GM12878 (cell line): Measurements from ENCODE around the gene AMPD3. TPM values are rescaled to one million over a fixed set of nuclear protein-coding genes. Genes with fewer than 3 reads are reported as not detected.

Source experiments
- ATAC-seq: fragments of 200-7000 bp; cut with Tn5 transposase; 3 replicates; pipeline ENCODE4 v1.9.1; 2020; ENCODE audit warnings: mild to moderate bottlenecking, moderate library complexity
- BruUV-seq: library from RNA; stranded (reverse); fragments of 400-500 nt; replicated peaks from 2 replicates; lab custom pipeline; 2021; lab: Mats Ljungman, UMichigan
- CTCF ChIA-PET: fragments of 300-600 bp; sonication (Branson Sonifier 250); formaldehyde crosslinking; extraction: SDS; loops from one replicate; lab custom pipeline; 2021; ENCODE audit warnings: inconsistent platforms; lab: Yijun Ruan, JAX
- POLR2A ChIA-PET: fragments of 350-600 bp; formaldehyde crosslinking; extraction: SDS; loops from one replicate; lab custom pipeline; 2021; ENCODE audit warnings: inconsistent platforms; lab: Charles Lee
- RAD21 ChIA-PET: fragments of 300-600 bp; sonication (Branson Sonifier 250); formaldehyde crosslinking; loops from one replicate; lab custom pipeline; 2023; ENCODE audit warnings: antibody characterized with exemption; ENCODE audit not compliant: unreplicated experiment; lab: Charles Lee
- SMC1A ChIA-PET: fragments of 300-600 bp; sonication (Branson Sonifier 250); formaldehyde crosslinking; loops from one replicate; lab custom pipeline; 2023; ENCODE audit not compliant: unreplicated experiment, uncharacterized antibody; lab: Charles Lee
- DNase-seq: peaks from one replicate; pipeline ENCODE4 v3.0.0-alpha.2; 2011; ENCODE audit warnings: low read depth, low spot score
- FAIRE-seq: peaks from 3 replicates; lab custom pipeline; 2011; peaks lifted over from hg19 to GRCh38; lab: Jason Lieb, UNC
- H2AFZ ChIP-seq: 2 replicates; pipeline ENCODE4 v1.6.0; 2011; ENCODE audit warnings: low read depth, low read length, control low read depth; ENCODE audit not compliant: control insufficient read depth
- H3K27ac ChIP-seq: 2 replicates; pipeline ENCODE4 v1.5.1; 2011; ENCODE audit warnings: control low read depth; ENCODE audit not compliant: control insufficient read depth, insufficient read depth
- H3K27me3 ChIP-seq, 2 experiments: replicated peaks in 1 of 2; 2 replicates each; pipeline versions ENCODE4 v1.6.0 to v1.6.1; 2011; ENCODE audit warnings: low read length in 1 of 2; ENCODE audit not compliant: control insufficient read depth in 2 of 2, insufficient read depth in 2 of 2
- H3K36me3 ChIP-seq, 2 experiments: 2 replicates each; pipeline ENCODE4 v1.5.1; 2011; ENCODE audit warnings: low read length in 1 of 2; ENCODE audit not compliant: control insufficient read depth in 2 of 2, insufficient read depth in 2 of 2
- H3K4me1 ChIP-seq: 2 replicates; pipeline ENCODE4 v1.6.1; 2011; ENCODE audit warnings: mild to moderate bottlenecking, low read length, moderate library complexity, mixed read lengths; ENCODE audit not compliant: control insufficient read depth, insufficient read depth
- H3K4me2 ChIP-seq: 2 replicates; pipeline ENCODE4 v1.6.0; 2011; ENCODE audit warnings: control low read depth; ENCODE audit not compliant: control insufficient read depth, insufficient read depth
- H3K4me3 ChIP-seq: fragments of 200-600 bp; sonication (generic); 2 replicates; pipeline ENCODE4 v1.5.1; 2016
- H3K79me2 ChIP-seq: 2 replicates; pipeline ENCODE4 v1.6.0; 2011; ENCODE audit warnings: low read length; ENCODE audit not compliant: control insufficient read depth, insufficient read depth
- H3K9ac ChIP-seq: 2 replicates; pipeline ENCODE4 v1.8.0; 2011; ENCODE audit warnings: low read length, control low read depth, mixed read lengths; ENCODE audit not compliant: control insufficient read depth, insufficient read depth
- H3K9me3 ChIP-seq: replicated peaks from 3 replicates; pipeline ENCODE4 v1.5.1; 2011; ENCODE audit warnings: mild to moderate bottlenecking, low read length; ENCODE audit not compliant: control insufficient read depth, insufficient read depth
- H4K20me1 ChIP-seq: 2 replicates; pipeline ENCODE4 v1.6.0; 2011; ENCODE audit not compliant: control insufficient read depth, insufficient read depth
- ATF7 ChIP-seq: fragments of 450-650 bp; IDR thresholded peaks from 2 replicates; pipeline ENCODE4 v1.6.1; 2016; ENCODE audit warnings: low read depth, mild to moderate bottlenecking
- BHLHE40 ChIP-seq, 2 experiments: fragments of 450-650 bp in 1 of 2; IDR thresholded peaks; 2 replicates each; pipeline ENCODE4 v1.6.1; 2011 to 2017; ENCODE audit warnings: low read depth in 2 of 2, borderline replicate concordance in 1 of 2, improper control_type of control experiment in 1 of 2, low read length in 1 of 2, mild to moderate bottlenecking in 1 of 2
- CEBPB ChIP-seq, 2 experiments: fragments of 150-350 bp in 1 of 2; IDR thresholded peaks; 2 replicates each; pipeline ENCODE4 v1.6.1; 2012 to 2014; ENCODE audit warnings: low read depth in 2 of 2, low read length in 2 of 2, borderline replicate concordance in 1 of 2, inconsistent platforms in 1 of 2
- EGR1 ChIP-seq, 2 experiments: IDR thresholded peaks; 1 replicate in 1 of 2; 2 replicates in 1 of 2; pipeline ENCODE4 v1.6.1; 2011 to 2012; ENCODE audit warnings: low read depth in 2 of 2, low read length in 2 of 2, borderline replicate concordance in 1 of 2, mild to moderate bottlenecking in 1 of 2, moderate library complexity in 1 of 2
- ETV6 ChIP-seq, 2 experiments: fragments of 450-650 bp in 1 of 2; IDR thresholded peaks in 1 of 2; conservative IDR thresholded peaks in 1 of 2; 2 replicates each; pipeline ENCODE4 v1.6.1; 2014; ENCODE audit warnings: antibody characterized with exemption in 1 of 2, borderline replicate concordance in 1 of 2, low read depth in 1 of 2, mild to moderate bottlenecking in 1 of 2, moderate library complexity in 1 of 2
- SIN3A ChIP-seq: IDR thresholded peaks from 2 replicates; pipeline ENCODE4 v1.6.1; 2012; ENCODE audit warnings: low read depth, low read length, improper control_type of control experiment
- SIX5 ChIP-seq: IDR thresholded peaks from 2 replicates; pipeline ENCODE4 v1.6.1; 2011; ENCODE audit warnings: mild to moderate bottlenecking, low read depth, low read length, moderate library complexity; ENCODE audit not compliant: severe bottlenecking
- SMAD1 ChIP-seq: fragments of 450-650 bp; IDR thresholded peaks from 2 replicates; pipeline ENCODE4 v1.6.1; 2018; ENCODE audit warnings: mild to moderate bottlenecking, low read depth; ENCODE audit not compliant: partially characterized antibody
- SRF ChIP-seq, 2 experiments: IDR thresholded peaks; 2 replicates each; pipeline ENCODE4 v1.6.1; 2011; ENCODE audit warnings: low read depth in 2 of 2, low read length in 2 of 2, mild to moderate bottlenecking in 1 of 2, moderate library complexity in 1 of 2
- WGBS: methylation state at CpG from one replicate; pipeline ENCODE4 v1.1.6; 2016; ENCODE audit warnings: low lambda C conversion rate; ENCODE audit not compliant: insufficient replicate concordance, insufficient coverage; ENCODE audit errors: missing lambda C conversion rate; 5-methylcytosine and 5-hydroxymethylcytosine counted together
- in situ Hi-C: fragments of 300-500 bp; cut with MboI; formaldehyde crosslinking; loops from 9 replicates; pipeline ENCODE4 v1.14.3; 2018; ENCODE audit warnings: mixed read lengths
- intact Hi-C: fragments of 100-400 bp; cut with micrococcal nuclease; formaldehyde crosslinking; loops from one replicate; pipeline ENCODE4 v1.14.2; 2022; ENCODE audit not compliant: unreplicated experiment
- polyA plus RNA-seq, 11 experiments: library from polyadenylated mRNA; depleted of rRNA in 4 of 11; unstranded in 6 of 11; stranded (reverse) in 5 of 11; fragments of >200 nt; fragmentation: Nextera tagmentation in 4 of 11; fragmentation: Illumina TruSeq in 1 of 11; extraction: Ambion mirVana in 4 of 11; extraction: Trizol in 1 of 11; gene quantifications; 1 replicate in 1 of 11; 2 replicates in 10 of 11; pipeline versions ENCODE4 v1.2.1 to v1.2.3, GENCODE V29; 2011 to 2016; ENCODE audit warnings: inconsistent platforms in 2 of 11, missing spikeins in 2 of 11, low read depth in 1 of 11
- total RNA-seq, 4 experiments: library from RNA; depleted of rRNA in 3 of 4; stranded (reverse); fragments of >200 nt in 3 of 4; fragmentation: Illumina TruSeq in 1 of 4; extraction: Trizol in 1 of 4; gene quantifications; 2 replicates each; pipeline versions ENCODE4 v1.2.1 to v1.2.3, GENCODE V29; 2013 to 2021
- TF ChIP-seq, protein P1 (sequence below): IDR thresholded peaks from 2 replicates; pipeline ENCODE4 v1.6.1; 2012; ENCODE audit warnings: low read depth, low read length, improper control_type of control experiment
- TF ChIP-seq, protein P2 (sequence below): fragments of 450-650 bp; IDR thresholded peaks from 2 replicates; pipeline ENCODE4 v1.6.1; 2017; ENCODE audit warnings: mild to moderate bottlenecking, moderate library complexity
- TF ChIP-seq, protein P3 (sequence below): IDR thresholded peaks from 2 replicates; pipeline ENCODE4 v1.6.1; 2012; ENCODE audit warnings: low read length, inconsistent platforms

Gene AMPD3
- total and polyA plus RNA-seq, 10 of the 15 experiments (the other 5 are each of a cell fraction or from before 2014, with no cell fraction given) = 5.6 to 28.6 (median 15.9) TPM

DNA sequence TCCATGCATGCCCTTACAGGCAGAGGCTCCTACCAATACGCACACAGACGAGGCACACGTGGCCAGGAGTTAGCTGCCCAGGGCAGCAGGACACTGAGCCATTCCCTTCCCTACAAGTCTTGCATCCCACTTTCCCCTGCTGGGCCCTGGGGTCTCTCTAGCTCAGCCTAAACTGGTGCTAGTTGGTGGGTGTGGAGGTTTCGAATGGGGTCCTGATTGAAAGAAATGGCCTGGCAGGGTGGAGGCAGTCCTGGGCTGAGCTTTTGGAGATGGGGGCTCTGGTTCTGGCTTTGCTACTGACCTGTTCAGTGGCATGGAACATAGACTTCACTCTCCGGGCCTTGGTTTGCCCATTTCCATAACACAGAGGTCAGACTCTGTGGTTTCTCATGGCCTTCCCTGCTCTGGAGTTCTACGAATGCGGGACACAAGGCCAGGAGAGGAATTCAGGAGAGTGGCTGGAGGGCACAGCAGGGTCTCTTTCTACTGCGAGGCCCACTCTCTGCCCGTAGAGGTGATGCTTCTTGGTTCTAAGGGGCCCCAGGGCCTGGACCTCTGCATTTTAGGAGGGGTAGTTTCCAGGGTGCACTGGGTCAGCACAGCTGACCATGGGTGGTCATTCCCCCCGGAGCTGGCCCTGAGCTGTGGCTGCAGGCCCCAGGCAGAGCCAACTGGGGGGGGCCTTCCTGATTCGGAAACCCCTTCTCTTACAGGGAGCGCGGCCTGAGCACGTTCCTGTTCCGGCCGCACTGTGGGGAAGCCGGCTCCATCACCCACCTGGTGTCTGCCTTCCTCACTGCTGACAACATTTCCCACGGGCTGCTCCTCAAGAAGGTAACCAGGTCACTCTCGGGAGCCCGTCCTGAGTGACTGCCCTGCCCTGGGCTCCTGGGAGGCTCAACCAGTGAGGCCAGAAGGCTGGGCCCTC lies 46.0 kb downstream of the AMPD3 start (continued):
- TF ChIP-seq EGR1 (IDR thresholded peaks at IDR 0.05; ENCODE audit: borderline replicate concordance in 1 of 2, low read depth in 2 of 2, low read length in 2 of 2) = no peak

DNA sequence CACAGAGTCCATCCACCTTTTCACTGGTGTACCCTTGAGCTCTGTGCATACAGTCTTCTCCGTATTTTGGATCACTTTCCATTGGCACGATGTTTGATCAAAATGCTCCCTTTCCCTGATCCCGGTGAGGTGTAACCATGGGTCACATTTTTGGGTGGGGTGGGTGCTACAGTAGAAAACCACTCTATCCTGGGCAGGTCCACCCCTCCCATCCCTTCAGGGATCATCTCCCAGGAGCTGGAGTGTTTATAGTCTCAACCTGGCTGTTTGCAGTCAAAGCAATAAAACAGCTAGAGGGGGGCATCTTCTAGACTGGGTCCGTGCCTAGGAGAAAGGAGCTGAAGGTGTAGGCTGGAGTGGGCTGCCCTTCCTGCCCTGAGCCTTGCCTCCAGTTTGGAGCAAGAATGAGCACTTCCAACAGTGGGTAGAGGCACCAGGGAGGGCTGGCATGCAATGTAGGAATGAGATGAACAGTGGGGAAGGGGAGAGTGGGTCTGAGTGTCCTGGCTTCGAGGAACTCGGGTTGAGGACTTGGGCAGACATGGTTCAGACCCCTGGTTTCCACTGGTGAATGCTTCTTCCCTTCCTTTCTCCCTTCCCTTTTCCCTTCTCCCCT lies 47.1 kb downstream of the AMPD3 start:
- no TSS peak for BruUV-seq
- Histone ChIP-seq H4K20me1 (no peaks in the 10 kb centered on the region), H3K4me2 (no peak overlapping the region), H3K4me3 (no peak overlapping the region), H2AFZ (no peak overlapping the region), H3K36me3 (peaks cover 2 to 8% of the 10 kb centered on the region in 2 experiments; a peak in 3 of 4 replicates), H3K27ac (no peak overlapping the region), H3K4me1 (no peaks in the 10 kb centered on the region), H3K9ac (no peak overlapping the region), H3K9me3 (no peaks in the 10 kb centered on the region), H3K27me3 (no peaks in the 10 kb centered on the region), H3K79me2 (no peaks in the 10 kb centered on the region)
- in situ Hi-C loops = no loop called here
- FAIRE-seq (no peak), ATAC-seq (no peak), DNase-seq (no peak)
- intact Hi-C loops = no loop called here
- ChIA-PET RAD21 (no interaction called here), SMC1A (no interaction called here), CTCF (interaction anchor here (0.6 to 1.0 kb wide), 2 partner anchors 88 to 225 kb away, joined by 3 to 4 read pairs; no protein-coding TSS in a partner anchor), POLR2A (no interaction called here)
- 77% methylated on average over 6 of the region's 6 CpGs for WGBS
- TF ChIP-seq SMAD1 = no peak
- no peak for TF ChIP-seq SIX5
- TF ChIP-seq ETV6 (conservative IDR thresholded peaks at IDR 0.05 in 1 of 2, IDR thresholded peaks at IDR 0.05 in 1 of 2; ENCODE audit: borderline replicate concordance in 1 of 2, low read depth in 1 of 2) = no peak
- TF ChIP-seq, protein P1, sequence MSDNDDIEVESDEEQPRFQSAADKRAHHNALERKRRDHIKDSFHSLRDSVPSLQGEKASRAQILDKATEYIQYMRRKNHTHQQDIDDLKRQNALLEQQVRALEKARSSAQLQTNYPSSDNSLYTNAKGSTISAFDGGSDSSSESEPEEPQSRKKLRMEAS = no peak
- TF ChIP-seq, protein P2, sequence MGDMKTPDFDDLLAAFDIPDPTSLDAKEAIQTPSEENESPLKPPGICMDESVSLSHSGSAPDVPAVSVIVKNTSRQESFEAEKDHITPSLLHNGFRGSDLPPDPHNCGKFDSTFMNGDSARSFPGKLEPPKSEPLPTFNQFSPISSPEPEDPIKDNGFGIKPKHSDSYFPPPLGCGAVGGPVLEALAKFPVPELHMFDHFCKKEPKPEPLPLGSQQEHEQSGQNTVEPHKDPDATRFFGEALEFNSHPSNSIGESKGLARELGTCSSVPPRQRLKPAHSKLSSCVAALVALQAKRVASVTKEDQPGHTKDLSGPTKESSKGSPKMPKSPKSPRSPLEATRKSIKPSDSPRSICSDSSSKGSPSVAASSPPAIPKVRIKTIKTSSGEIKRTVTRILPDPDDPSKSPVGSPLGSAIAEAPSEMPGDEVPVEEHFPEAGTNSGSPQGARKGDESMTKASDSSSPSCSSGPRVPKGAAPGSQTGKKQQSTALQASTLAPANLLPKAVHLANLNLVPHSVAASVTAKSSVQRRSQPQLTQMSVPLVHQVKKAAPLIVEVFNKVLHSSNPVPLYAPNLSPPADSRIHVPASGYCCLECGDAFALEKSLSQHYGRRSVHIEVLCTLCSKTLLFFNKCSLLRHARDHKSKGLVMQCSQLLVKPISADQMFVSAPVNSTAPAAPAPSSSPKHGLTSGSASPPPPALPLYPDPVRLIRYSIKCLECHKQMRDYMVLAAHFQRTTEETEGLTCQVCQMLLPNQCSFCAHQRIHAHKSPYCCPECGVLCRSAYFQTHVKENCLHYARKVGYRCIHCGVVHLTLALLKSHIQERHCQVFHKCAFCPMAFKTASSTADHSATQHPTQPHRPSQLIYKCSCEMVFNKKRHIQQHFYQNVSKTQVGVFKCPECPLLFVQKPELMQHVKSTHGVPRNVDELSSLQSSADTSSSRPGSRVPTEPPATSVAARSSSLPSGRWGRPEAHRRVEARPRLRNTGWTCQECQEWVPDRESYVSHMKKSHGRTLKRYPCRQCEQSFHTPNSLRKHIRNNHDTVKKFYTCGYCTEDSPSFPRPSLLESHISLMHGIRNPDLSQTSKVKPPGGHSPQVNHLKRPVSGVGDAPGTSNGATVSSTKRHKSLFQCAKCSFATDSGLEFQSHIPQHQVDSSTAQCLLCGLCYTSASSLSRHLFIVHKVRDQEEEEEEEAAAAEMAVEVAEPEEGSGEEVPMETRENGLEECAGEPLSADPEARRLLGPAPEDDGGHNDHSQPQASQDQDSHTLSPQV = no peak
- TF ChIP-seq SRF (IDR thresholded peaks at IDR 0.05; ENCODE audit: low read depth in 2 of 2, low read length in 2 of 2) = no peak
- TF ChIP-seq SIN3A = no peak
- TF ChIP-seq CEBPB (IDR thresholded peaks at IDR 0.05; ENCODE audit: borderline replicate concordance in 1 of 2, low read depth in 2 of 2, low read length in 2 of 2) = no peak
- TF ChIP-seq BHLHE40 (IDR thresholded peaks at IDR 0.05; ENCODE audit: borderline replicate concordance in 1 of 2, low read depth in 2 of 2, low read length in 1 of 2) = no peak
- no peak for TF ChIP-seq ATF7
- TF ChIP-seq, protein P3, sequence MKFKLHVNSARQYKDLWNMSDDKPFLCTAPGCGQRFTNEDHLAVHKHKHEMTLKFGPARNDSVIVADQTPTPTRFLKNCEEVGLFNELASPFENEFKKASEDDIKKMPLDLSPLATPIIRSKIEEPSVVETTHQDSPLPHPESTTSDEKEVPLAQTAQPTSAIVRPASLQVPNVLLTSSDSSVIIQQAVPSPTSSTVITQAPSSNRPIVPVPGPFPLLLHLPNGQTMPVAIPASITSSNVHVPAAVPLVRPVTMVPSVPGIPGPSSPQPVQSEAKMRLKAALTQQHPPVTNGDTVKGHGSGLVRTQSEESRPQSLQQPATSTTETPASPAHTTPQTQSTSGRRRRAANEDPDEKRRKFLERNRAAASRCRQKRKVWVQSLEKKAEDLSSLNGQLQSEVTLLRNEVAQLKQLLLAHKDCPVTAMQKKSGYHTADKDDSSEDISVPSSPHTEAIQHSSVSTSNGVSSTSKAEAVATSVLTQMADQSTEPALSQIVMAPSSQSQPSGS = no peak
